ENCODE measurements around the gene TMEM248.
"Not testable (repeated sequence)": the region's sequence is repeated elsewhere in the genome, so short reads cannot be mapped to it uniquely, and the experiment has no call there.

DNA sequence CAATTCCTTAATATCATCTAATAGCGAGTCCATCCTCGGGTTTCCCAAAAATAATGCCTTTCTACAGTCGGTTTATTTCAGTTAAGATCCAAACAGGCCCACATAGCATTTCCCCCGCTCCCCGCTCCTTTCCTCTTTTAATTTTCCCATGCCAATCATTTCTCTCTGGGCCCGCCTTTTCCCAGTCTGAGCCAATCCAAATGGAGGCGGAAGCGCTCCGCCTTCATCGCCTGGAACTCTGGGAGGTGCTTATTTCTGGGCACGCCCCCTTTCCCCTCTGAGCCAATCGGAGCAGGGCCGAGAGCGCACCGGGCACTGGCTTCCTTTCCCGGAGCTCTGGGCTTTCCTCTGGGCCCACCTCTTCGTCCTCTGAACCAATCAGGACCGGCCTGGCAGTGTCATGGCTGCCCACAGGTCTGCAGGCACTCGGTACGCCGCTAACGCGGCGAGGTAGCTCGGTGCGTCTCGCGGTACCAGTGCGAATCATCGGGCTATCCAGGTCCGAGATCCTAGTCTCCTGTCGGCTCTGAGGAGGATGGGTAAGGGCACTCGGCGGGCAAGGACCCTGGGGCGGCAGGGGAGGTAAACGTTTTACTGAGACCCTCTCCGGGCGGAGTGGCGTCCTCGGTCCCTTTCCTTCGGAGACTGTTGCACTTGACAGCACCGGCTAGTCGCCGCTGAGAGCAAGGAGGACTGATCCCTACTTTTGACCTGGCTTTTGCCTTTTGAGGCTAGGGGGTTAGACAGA, 75.6 kb downstream of the TMEM248 start, which contains the start of gene TYW1:
- TF ChIP-seq, protein P1, sequence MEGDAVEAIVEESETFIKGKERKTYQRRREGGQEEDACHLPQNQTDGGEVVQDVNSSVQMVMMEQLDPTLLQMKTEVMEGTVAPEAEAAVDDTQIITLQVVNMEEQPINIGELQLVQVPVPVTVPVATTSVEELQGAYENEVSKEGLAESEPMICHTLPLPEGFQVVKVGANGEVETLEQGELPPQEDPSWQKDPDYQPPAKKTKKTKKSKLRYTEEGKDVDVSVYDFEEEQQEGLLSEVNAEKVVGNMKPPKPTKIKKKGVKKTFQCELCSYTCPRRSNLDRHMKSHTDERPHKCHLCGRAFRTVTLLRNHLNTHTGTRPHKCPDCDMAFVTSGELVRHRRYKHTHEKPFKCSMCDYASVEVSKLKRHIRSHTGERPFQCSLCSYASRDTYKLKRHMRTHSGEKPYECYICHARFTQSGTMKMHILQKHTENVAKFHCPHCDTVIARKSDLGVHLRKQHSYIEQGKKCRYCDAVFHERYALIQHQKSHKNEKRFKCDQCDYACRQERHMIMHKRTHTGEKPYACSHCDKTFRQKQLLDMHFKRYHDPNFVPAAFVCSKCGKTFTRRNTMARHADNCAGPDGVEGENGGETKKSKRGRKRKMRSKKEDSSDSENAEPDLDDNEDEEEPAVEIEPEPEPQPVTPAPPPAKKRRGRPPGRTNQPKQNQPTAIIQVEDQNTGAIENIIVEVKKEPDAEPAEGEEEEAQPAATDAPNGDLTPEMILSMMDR (conservative IDR thresholded peaks at IDR 0.05) = not testable (repeated sequence)
- TF ChIP-seq ZFX (IDR thresholded peaks at IDR 0.05) = not testable (repeated sequence)
